Measurements from ENCODE around the gene HOPX.
"Not testable (repeated sequence)": the region's sequence is repeated elsewhere in the genome, so short reads cannot be mapped to it uniquely, and the experiment has no call there.

DNA sequence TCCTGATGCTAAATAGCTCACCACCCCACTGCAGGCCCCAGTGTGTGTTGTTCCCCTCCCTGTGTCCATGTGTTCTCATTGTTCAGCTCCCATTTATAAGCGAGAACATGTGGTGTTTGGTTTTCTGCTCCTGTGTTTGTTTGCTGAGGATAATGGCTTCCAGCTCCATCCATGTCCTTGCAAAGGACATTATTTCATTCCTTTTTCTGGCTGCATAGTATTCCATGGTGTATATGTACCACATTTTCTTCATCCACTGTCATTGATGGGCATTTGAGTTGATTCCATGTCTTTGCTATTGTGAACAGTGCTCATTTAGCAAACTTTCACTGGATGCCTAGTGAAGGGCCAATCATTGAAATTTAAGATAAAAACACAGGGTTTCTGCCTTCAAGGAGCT, 45.5 kb upstream of the HOPX start:
- not testable (repeated sequence) for TF ChIP-seq POLR2A (IDR thresholded peaks at IDR 0.05; ENCODE audit: low read depth, low read length); POLR2AphosphoS5 (IDR thresholded peaks at IDR 0.05; ENCODE audit: low read depth, low read length); TAF1 (IDR thresholded peaks at IDR 0.05; ENCODE audit: borderline replicate concordance, low read depth, low read length)

All from GM12892 (cell line).